Measurements from ENCODE around the gene DLX2.

The DLX2 gene

DNA sequence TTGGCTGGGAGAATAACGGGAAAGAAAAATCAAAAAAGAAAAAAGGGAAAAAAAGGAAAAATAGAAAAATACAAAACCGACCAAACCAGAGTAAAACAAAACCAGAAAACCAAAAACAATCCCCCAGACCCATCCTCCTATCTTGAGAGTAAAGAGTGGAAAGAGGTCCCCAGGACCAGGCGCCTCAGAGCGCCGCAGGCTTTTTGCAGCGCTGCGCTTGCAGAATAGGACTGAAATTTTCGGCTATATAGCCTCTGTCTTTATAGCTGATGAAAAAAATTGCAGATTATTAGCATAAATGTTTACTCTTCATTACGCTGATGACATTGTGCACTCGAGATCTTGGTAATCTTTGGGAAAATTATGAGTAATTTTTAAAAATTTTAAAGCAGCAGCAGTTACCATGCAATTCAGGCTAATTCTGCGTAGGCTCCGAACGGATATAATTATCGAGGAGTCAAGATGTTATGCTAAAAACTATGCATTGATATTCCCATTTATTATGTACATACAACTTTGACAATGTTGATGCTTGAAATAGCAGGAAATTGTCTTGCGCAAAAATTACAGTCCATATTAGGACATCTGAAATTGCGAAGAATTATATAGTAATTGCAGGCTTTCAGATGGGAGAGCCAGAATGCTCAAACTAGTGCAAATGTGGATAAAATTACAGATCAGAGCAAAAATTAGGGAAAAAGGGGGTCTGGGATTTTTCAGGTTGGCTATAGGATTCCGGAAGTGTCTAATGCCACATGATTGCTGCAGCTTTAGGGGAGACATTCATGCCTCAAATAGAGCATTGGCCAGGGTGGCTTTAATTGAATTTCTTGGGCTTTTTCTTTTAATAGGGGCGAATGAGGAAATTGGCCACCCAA lies 9.0 kb downstream of the DLX2 start:
- Histone ChIP-seq H3K9me3 (ENCODE audit: control insufficient read depth, insufficient read depth, low read length) (no peaks in the 10 kb centered on the region), H3K9ac (ENCODE audit: low read depth, low read length) (peak overlapping the region; percentile 23; the same call in 1 of the 2 replicates), H3K36me3 (ENCODE audit: insufficient read depth, low read length) (no peaks in the 10 kb centered on the region), H3K4me1 (ENCODE audit: insufficient read depth, low read length) (peaks cover 11% of the 10 kb centered on the region; the same call in 1 of the 2 replicates)

DNA sequence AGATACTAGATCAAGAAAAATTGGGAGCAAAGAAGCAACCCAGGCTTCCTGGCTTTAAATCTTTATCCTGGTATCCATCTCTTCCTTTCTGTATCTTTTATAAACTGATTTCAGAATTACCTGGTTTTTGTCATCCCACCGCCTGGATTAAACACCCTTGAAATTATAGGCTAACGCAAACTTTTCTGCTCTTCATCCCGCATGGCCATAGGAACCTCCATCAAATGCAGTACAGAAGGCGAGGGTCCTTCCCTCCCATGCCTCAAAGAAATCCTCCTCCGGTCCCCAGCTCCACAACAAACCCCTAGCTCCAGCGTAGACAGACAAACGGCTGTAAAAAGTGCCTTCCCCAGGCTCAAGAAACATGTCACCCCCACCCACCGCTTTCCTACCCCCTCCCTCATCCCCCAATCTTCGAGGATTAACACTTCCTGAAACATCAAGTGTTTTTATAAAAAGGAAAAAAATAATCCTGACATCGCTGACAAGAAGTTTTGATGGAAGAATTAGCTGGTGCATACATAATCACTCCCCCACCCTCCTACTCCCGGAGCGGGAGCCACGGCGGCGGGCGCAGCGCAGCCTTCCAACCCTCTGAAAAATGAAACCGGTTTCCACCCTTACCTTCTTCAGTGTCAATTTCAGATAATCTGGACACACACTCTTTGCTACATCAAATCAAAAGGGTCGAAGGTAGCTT lies 9.8 kb downstream of the DLX2 start:
- no peak overlapping the region for H3K9ac ChIP-seq (ENCODE audit: low read depth, low read length)
- peaks cover 5% of the 10 kb centered on the region; the same call in 1 of the 2 replicates for H3K4me1 ChIP-seq (ENCODE audit: insufficient read depth, low read length)
- H3K9me3 ChIP-seq (ENCODE audit: control insufficient read depth, insufficient read depth, low read length), result no peaks in the 10 kb centered on the region
- no peaks in the 10 kb centered on the region for H3K36me3 ChIP-seq (ENCODE audit: insufficient read depth, low read length)

DNA sequence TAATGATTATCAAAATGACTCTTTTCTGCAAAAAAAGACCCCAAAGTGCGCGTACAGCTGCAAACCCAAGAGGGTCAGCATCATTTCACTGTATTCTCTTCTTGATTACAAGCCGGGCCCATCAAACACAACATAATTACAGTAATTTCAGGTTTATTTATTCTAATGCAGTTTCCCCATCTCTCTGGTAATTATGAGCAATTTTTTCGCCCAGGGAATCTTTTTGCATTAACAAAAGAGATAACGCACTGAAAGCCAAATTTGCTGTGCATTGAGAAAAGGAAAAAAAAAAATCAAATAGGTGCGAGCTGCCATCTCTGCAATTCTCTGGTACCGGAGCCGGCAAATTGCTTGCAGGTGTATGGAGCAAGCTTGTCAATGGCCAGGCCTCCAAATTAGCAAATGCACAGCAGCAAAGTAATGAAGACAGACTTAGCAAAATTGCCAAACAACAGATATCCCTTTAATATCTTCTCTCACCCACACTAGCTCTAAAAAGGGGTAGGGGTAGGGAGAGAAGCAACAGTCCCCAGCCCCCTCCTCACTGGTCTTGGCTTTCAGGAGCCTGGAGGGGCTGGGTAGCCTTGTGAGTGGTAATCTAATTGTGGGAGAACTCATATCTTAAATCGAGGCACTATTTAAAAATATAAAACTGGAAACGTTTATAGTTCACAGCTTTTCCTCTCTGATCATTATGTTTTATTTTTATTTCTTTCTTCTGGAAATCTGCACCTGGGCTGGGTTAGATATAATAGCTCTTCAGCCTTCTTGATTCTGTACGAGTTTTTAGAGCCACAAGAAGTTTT lies 10.7 kb downstream of the DLX2 start:
- Histone ChIP-seq H3K9me3 (ENCODE audit: control insufficient read depth, insufficient read depth, low read length) (no peaks in the 10 kb centered on the region), H3K4me1 (ENCODE audit: insufficient read depth, low read length) (peaks cover 5% of the 10 kb centered on the region; the same call in 1 of the 2 replicates)

DNA sequence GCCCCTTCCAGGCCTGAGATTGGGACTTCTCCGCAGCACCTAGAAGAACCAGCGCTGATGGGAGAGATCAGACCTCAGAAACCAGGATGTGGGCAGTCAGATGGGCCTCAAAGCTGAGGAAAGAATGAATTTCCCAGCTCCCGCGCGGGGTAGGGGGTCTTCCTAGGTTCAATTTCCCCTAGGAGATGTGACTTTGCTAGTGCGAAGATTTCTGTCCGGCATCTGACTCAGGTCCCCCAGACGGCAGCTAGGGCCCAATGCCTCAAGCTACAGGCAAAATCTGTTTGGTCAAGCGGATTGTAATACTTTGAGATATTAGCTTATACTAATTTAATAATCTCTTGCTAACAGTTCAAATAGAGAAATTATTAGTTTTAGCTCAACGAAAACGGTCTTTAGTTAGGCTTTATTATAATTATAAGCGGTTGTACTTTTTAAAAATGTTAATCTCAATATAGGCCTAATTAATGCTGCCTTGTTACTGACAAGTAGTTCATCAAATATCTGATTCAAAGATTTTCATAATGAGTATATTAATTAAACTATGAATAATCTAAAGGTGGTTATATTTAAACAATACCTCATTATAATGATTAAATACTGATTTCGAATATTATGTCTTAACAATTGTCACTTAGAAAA lies 11.6 kb downstream of the DLX2 start:
- no peaks in the 10 kb centered on the region for H3K9me3 ChIP-seq (ENCODE audit: control insufficient read depth, insufficient read depth, low read length)
- peaks cover 5% of the 10 kb centered on the region; the same call in 1 of the 2 replicates for H3K4me1 ChIP-seq (ENCODE audit: insufficient read depth, low read length)
- H3K36me3 ChIP-seq (ENCODE audit: insufficient read depth, low read length), result no peaks in the 10 kb centered on the region
- no peak overlapping the region for H3K9ac ChIP-seq (ENCODE audit: low read depth, low read length)

More for the DNA sequence above, 10.7 kb downstream of the DLX2 start:
- Histone ChIP-seq H3K36me3 (ENCODE audit: insufficient read depth, low read length) (no peaks in the 10 kb centered on the region), H3K9ac (ENCODE audit: low read depth, low read length) (no peak overlapping the region)

DNA sequence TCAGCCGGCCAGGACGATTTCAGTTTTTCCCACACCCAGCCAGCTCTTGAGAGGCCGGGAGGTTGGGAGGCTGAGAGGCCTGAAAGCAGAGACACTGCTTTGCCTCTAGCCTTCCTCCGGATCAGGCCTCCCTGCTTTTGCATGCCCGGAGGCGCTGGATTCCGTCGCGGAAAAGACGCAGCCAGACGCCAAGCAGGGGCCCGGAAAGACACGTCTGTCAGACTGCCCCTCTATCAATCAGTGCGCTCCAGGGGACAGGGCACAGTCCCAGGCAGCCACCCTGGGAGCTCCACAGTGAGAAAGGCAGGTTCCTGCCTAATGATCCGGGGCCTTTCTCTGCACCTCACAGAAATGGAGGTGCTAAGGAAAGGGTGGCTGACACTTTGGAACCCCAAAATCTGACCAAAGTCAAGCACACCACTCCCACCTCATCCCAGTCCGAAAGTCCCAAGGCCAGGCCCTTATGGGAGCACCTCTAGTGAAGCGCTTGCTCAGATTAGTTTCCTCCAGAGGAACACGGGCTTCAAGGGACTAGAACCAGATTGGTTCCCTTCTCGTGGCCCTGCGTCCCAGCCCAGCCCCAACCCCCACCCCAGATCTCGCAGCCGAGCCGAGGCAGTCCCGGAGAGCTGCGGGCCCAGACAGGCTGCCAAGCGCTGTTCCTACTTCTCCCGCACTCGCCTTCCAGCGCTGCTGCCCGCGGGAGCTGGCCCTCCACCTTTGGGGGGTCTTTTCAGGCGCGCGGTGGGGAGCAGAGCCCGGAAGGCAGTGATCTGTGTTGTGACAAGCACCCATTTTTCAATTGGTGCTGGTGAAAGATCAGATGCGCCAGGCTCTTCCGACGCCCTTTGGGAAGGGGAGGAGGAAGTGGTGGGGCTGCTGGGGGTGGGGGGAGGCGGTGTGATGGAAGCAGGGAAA lies 12.4 kb downstream of the DLX2 start:
- peak overlapping the region; percentile 5; the same call in 1 of the 2 replicates for H3K9ac ChIP-seq (ENCODE audit: low read depth, low read length)
- H3K9me3 ChIP-seq (ENCODE audit: control insufficient read depth, insufficient read depth, low read length), result no peaks in the 10 kb centered on the region
- H3K36me3 ChIP-seq (ENCODE audit: insufficient read depth, low read length), result no peaks in the 10 kb centered on the region
- peaks cover 5% of the 10 kb centered on the region; the same call in 1 of the 2 replicates for H3K4me1 ChIP-seq (ENCODE audit: insufficient read depth, low read length)

DNA sequence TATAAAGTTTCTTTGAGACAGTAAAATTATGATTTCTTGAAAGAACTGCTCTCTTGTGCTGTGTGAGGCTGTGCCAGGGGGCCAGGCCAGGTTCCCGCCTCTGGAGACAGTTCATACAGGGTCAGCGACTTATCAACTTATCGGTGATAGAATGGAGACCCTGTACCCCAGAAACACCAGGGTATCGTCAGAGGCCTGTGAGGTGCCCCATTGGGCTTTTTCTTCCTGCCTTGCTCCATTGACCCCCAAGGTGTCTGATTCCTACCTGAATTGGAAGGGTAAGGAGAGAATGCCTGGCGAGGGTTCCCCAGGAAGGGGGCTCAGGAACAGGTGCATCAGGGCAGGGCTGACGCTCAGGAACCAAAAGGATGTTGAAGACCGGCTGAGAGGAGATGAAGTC lies 13.1 kb downstream of the DLX2 start:
- Histone ChIP-seq H3K9ac (ENCODE audit: low read depth, low read length) (no peak overlapping the region), H3K9me3 (ENCODE audit: control insufficient read depth, insufficient read depth, low read length) (no peaks in the 10 kb centered on the region), H3K4me1 (ENCODE audit: insufficient read depth, low read length) (peaks cover 5% of the 10 kb centered on the region; the same call in 1 of the 2 replicates), H3K36me3 (ENCODE audit: insufficient read depth, low read length) (no peaks in the 10 kb centered on the region)

DNA sequence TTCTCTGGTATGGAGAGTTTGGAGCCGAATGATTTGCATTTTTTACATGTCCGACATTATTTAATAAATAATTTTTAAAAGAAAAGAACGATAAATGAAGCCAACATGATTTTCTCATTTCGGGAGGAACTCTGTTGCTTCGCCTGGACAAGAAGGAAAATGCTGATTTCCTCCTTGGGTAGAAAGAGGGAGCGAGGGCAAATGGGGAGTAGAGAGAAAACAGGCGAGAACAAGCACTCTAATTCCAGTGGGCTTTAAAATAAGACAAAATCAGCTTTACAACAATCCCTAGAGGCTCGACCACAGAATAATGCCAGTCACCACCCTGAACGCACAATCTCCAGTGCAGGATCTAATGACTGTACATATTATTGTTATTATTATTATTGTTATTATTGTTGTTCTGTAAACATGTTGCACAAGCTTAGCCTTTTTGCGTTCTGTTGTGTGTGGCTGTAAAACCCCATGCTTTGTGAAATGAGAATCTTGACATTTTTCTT lies 13.6 kb downstream of the DLX2 start:
- no peaks in the 10 kb centered on the region for H3K9me3 ChIP-seq (ENCODE audit: control insufficient read depth, insufficient read depth, low read length)

DNA sequence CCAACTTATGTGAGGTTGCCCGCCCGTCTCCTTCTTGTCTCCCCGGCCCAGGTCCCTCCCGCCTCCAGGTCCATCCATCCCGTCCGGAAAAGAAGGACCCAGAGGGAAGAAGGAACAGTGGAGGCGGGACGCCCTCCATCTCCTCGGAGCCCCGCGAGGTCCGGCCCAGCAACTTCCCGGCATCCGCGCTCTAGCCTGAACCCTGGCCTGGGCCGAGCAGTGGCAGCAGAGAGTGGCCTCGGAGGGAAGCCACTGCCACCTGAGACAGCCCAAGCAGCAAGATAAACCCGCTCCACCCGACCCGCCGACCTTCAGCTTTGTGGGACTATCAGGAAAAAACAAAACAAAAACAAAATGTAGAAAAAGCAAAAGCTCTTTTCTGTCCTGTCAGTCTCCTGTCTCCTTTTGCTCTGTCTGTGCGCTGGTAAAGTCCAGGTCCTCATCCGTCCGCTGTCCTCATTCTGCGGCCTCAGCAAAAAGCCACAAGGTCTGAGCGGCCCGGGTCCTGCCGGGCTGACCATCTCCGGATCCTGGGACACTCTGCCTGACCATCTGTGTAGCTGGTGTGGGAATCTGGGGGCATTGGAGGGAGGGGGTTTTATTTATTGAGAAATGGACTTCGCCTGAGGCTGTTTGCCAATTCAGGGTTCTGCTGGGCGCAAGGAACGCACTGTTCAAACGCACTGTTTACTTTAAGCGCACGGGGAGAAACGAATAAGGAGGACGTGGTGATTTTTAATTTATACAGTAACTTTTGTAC lies 14.3 kb downstream of the DLX2 start:
- H3K9me3 ChIP-seq (ENCODE audit: control insufficient read depth, insufficient read depth, low read length), result no peaks in the 10 kb centered on the region
- no peaks in the 10 kb centered on the region for H3K36me3 ChIP-seq (ENCODE audit: insufficient read depth, low read length)
- H3K4me1 ChIP-seq (ENCODE audit: insufficient read depth, low read length), result peaks cover 11% of the 10 kb centered on the region
- no peak overlapping the region; the same call in 1 of the 2 replicates for H3K9ac ChIP-seq (ENCODE audit: low read depth, low read length)

More for the DNA sequence above, 13.6 kb downstream of the DLX2 start:
- H3K4me1 ChIP-seq (ENCODE audit: insufficient read depth, low read length), result peaks cover 5% of the 10 kb centered on the region; the same call in 1 of the 2 replicates
- H3K9ac ChIP-seq (ENCODE audit: low read depth, low read length), result no peak overlapping the region
- H3K36me3 ChIP-seq (ENCODE audit: insufficient read depth, low read length), result no peaks in the 10 kb centered on the region

DNA sequence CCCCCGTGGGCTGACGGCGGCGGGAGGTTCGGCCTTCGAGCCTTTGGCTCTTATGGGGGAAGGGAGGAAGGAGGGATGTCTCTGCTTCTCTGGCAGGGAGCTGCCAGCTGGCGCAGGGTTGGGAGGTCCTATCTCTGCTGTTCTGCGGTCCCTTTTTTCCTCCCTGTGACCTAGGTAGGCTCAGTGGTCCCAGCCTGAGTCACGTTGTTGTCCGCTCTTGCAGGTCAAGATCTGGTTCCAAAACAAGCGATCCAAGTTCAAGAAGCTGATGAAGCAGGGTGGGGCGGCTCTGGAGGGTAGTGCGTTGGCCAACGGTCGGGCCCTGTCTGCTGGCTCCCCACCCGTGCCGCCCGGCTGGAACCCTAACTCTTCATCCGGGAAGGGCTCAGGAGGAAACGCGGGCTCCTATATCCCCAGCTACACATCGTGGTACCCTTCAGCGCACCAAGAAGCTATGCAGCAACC lies 14.9 kb downstream of the DLX2 start:
- Histone ChIP-seq H3K9ac (ENCODE audit: low read depth, low read length) (peak overlapping the region; percentile 36; the same call in 1 of the 2 replicates), H3K4me1 (ENCODE audit: insufficient read depth, low read length) (peaks cover 12% of the 10 kb centered on the region), H3K9me3 (ENCODE audit: control insufficient read depth, insufficient read depth, low read length) (no peaks in the 10 kb centered on the region), H3K36me3 (ENCODE audit: insufficient read depth, low read length) (no peaks in the 10 kb centered on the region)

DNA sequence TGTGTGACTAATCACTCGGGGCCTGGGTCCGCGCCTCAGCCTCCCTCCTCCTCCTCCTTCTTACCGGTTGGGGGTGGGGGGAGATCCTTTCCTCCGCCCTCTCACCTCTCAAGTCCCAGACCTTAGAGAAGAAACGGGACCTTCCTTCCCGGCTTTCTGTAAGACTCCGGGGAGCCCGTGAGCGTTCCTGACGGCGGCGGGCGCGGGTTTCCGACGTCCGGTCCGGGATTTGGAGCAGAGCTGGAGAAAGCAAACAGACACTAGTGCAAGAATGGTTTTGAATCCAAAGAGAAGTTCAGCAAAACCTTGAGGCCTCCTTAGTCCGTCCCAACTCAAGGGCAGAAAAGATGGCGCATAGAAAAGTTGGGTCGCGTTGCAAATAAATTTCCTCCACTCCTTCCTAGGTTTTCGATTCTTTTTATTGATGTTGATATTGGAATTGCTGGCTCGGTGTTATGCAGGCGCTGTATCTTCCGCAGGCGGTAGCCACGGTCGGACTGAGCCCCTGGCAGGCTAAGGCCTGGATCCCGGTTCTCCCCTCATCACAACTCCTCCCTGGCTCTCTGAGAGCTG lies 15.4 kb downstream of the DLX2 start:
- Histone ChIP-seq H3K4me1 (ENCODE audit: insufficient read depth, low read length) (peaks cover 12% of the 10 kb centered on the region), H3K9me3 (ENCODE audit: control insufficient read depth, insufficient read depth, low read length) (no peaks in the 10 kb centered on the region), H3K36me3 (ENCODE audit: insufficient read depth, low read length) (no peaks in the 10 kb centered on the region), H3K9ac (ENCODE audit: low read depth, low read length) (peak overlapping the region; percentile 36; the same call in 1 of the 2 replicates)

DNA sequence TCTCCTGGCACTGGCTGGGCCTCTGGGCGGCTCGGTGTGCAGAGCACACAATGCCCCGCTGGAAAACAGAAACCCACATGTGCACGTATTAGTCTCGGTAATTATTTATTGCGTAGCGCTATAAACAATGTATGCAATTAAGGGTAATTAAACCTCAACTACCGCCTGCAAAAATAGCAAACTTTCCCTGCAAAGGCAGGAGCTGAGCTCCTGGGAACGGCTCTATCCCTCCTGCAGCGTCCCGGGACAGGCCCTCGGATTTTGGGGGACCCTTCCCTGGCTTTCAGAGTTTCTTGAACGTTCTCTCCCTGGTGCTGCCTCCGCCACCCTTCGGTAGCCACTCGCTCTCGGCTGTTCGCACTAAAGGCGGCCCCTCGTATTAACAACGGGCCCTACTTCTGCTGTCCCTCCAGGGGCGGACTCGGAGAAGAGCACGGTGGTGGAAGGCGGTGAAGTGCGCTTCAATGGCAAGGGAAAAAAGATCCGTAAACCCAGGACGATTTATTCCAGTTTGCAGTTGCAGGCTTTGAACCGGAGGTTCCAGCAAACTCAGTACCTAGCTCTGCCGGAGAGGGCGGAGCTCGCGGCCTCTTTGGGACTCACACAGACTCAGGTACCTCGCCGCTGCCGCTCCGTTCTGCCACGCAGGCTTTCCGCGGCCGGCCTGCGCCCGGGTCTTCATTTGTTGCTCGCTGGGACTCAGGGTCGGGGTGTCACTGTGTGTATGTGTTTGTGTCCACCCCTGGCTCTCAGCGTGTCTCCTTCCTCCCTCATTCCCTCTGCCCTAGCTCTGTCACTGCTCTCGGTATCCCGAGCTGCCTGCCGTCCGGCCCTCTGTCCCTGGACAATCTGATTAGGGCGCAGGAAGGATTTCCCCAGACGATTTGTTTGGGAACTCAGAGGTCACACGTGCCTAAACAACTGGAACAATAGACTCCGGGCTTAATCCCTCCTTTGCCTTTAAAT lies 16.2 kb downstream of the DLX2 start:
- H3K36me3 ChIP-seq (ENCODE audit: insufficient read depth, low read length), result no peaks in the 10 kb centered on the region
- H3K4me1 ChIP-seq (ENCODE audit: insufficient read depth, low read length), result peaks cover 12% of the 10 kb centered on the region
- H3K9me3 ChIP-seq (ENCODE audit: control insufficient read depth, insufficient read depth, low read length), result no peaks in the 10 kb centered on the region
- H3K9ac ChIP-seq (ENCODE audit: low read depth, low read length), result peak overlapping the region; percentile 36; the same call in 1 of the 2 replicates

All from ES-I3 (cell line).